ENCODE measurements around the gene UNC79. TPM values are rescaled to one million over a fixed set of nuclear protein-coding genes. Genes with fewer than 3 reads are reported as not detected.

Gene UNC79
- total and polyA plus RNA-seq, 3 experiments from 2014 or later = 0.07 TPM; not detected in 2

DNA sequence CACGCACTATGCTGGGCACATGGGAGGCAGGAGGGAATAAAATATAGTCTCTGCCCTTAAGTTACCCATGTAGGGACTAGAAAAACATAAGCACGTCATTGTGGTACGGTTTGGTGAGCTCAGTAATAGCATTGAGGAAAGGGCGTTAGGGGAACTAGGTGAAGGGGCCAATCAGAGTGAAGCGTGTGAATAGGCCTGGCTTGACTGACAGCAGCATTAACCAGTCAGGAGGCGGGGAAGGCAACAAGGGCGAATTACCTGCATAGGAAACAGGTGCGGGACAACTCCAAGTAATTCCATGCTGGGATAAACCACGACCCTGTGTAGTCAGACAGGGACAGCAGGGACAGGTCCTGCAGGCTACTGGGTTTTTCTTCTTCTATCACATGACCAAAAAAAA is 107.7 kb downstream of the UNC79 start:
- H3K27ac Mint-ChIP-seq = no peak overlapping the region
- H3K27me3 Mint-ChIP-seq = peaks cover 0 to 30% of the 10 kb centered on the region in 2 donors
- Histone ChIP-seq H3K4me3 (ENCODE audit: low read length) (no peak overlapping the region), H3K4me1 (ENCODE audit: insufficient read depth, low read length) (no peaks in the 10 kb centered on the region), H3K27me3 (ENCODE audit: insufficient read depth, low read length, poor library complexity, severe bottlenecking) (no peaks in the 10 kb centered on the region), H3K9me3 (ENCODE audit: low read length) (no peaks in the 10 kb centered on the region), H3K36me3 (ENCODE audit: insufficient read depth, low read length) (no peaks in the 10 kb centered on the region), H3K27ac (ENCODE audit: low read depth, low read length) (no peak overlapping the region)
- ChIA-PET CTCF (no interaction called here), POLR2A (no interaction called here)
- no peaks in the 10 kb centered on the region for H3K9me3 Mint-ChIP-seq
- H3K36me3 Mint-ChIP-seq = no peaks in the 10 kb centered on the region
- H3K4me1 Mint-ChIP-seq = no peaks in the 10 kb centered on the region
- H3K4me3 Mint-ChIP-seq = no peak overlapping the region
- DNase-seq = no peak

DNA sequence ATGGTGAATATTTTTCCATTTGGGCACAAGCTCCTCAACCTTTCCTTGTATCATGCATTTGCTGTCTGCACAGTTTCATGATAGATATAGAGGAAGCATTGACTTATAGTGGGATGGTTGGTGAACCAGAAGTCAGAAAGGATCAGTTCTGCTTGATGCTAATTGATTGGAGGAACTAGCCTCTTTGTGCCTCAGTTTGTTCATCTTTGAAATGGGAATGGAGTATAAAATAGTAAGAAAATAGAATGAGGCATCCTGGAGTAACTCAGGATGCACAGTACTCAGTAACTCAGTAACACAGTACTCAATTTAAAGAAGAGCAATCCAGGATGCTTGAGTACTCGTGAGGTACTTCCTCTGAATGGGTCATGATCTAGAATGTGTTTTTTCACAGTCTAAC is 109.5 kb downstream of the UNC79 start:
- no peak overlapping the region for H3K27ac ChIP-seq (ENCODE audit: low read depth, low read length)
- no peak overlapping the region for H3K4me3 Mint-ChIP-seq

DNA sequence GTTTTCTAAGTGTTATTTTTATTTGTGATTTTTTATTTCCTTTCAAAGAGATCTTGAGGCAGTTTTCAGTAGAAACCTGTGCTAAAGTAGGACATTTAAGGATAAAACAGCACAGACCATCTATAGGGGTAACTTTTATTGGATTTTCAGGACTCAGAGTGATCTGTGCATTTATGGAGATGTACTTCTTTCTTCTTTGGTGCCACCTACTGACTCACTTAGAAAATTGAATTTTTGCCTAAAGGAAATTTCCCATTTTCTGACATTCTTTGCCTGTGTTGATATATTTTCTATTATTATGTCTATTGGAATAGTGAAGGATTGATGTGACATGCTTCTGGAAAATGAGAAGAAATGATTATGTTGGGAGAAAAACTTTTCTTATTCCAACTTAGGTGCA is 113.0 kb downstream of the UNC79 start:
- Histone ChIP-seq H3K27me3 (ENCODE audit: insufficient read depth, low read length, poor library complexity, severe bottlenecking) (no peaks in the 10 kb centered on the region), H3K4me3 (ENCODE audit: low read length) (no peak overlapping the region), H3K36me3 (ENCODE audit: insufficient read depth, low read length) (no peaks in the 10 kb centered on the region), H3K27ac (ENCODE audit: low read depth, low read length) (no peak overlapping the region), H3K4me1 (ENCODE audit: insufficient read depth, low read length) (no peaks in the 10 kb centered on the region), H3K9me3 (ENCODE audit: low read length) (no peaks in the 10 kb centered on the region)
- ChIA-PET CTCF (no interaction called here), POLR2A (no interaction called here)
- peaks cover 5 to 46% of the 10 kb centered on the region in 2 donors for H3K27me3 Mint-ChIP-seq
- H3K4me1 Mint-ChIP-seq = no peaks in the 10 kb centered on the region
- no peak for DNase-seq
- no peak overlapping the region for H3K4me3 Mint-ChIP-seq
- no peak overlapping the region for H3K27ac Mint-ChIP-seq
- no peaks in the 10 kb centered on the region for H3K9me3 Mint-ChIP-seq
- H3K36me3 Mint-ChIP-seq = no peaks in the 10 kb centered on the region

More for the DNA sequence above, 109.5 kb downstream of the UNC79 start:
- Mint-ChIP-seq H3K27me3 (peaks cover 0 to 43% of the 10 kb centered on the region in 2 donors), H3K4me1 (no peaks in the 10 kb centered on the region), H3K27ac (peak overlapping the region in 1 of 8 donors; percentile 32), H3K9me3 (no peaks in the 10 kb centered on the region), H3K36me3 (no peaks in the 10 kb centered on the region)
- ChIA-PET POLR2A (no interaction called here), CTCF (no interaction called here)
- Histone ChIP-seq H3K9me3 (ENCODE audit: low read length) (no peaks in the 10 kb centered on the region), H3K4me3 (ENCODE audit: low read length) (no peak overlapping the region), H3K27me3 (ENCODE audit: insufficient read depth, low read length, poor library complexity, severe bottlenecking) (no peaks in the 10 kb centered on the region), H3K4me1 (ENCODE audit: insufficient read depth, low read length) (no peaks in the 10 kb centered on the region), H3K36me3 (ENCODE audit: insufficient read depth, low read length) (no peaks in the 10 kb centered on the region)
- no peak for DNase-seq

DNA sequence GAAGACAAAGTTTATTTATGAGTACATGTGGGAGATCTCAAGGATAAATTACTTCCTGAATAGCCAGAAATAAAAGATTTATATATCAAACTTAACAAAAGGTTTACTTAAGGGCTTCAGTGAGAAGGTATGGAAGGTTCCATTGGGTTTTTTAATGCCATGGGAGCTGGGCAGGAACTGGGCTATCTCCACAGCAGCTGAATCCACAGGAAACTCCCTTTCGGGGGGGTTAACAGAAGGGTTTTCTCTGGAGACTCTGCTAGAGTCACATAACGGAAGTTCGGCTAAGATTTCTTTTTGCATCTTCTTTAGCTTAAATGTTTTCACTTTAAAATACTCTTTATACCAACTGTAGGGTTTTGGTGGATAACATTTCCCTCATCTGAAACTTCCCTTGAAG is 113.5 kb downstream of the UNC79 start:
- Mint-ChIP-seq H3K9me3 (no peaks in the 10 kb centered on the region), H3K27me3 (peaks cover 5 to 46% of the 10 kb centered on the region in 2 donors), H3K36me3 (no peaks in the 10 kb centered on the region), H3K4me1 (no peaks in the 10 kb centered on the region), H3K27ac (no peak overlapping the region), H3K4me3 (no peak overlapping the region)
- Histone ChIP-seq H3K27ac (ENCODE audit: low read depth, low read length) (no peak overlapping the region), H3K27me3 (ENCODE audit: insufficient read depth, low read length, poor library complexity, severe bottlenecking) (no peaks in the 10 kb centered on the region), H3K9me3 (ENCODE audit: low read length) (no peaks in the 10 kb centered on the region), H3K4me1 (ENCODE audit: insufficient read depth, low read length) (no peaks in the 10 kb centered on the region), H3K4me3 (ENCODE audit: low read length) (no peak overlapping the region), H3K36me3 (ENCODE audit: insufficient read depth, low read length) (no peaks in the 10 kb centered on the region)
- ChIA-PET POLR2A (no interaction called here), CTCF (no interaction called here)
- DNase-seq = no peak

DNA sequence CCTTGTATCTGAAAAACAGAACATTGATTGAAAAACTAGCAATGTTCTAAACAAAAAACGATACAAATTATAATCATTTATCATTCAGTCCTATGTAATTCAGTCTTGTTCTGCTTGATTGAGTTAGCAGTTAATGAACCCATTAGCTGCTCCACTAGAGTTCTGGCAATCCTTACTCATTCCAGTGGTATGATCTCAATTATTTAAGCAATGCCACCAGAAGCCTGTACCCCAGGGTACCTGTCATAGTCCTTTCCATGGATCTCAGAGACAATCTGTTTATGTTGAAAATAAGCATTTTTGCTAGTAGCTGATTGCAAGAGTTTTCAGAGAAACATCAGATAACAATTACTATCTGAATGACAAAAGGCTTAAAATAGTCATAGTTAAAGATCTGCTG is 115.9 kb downstream of the UNC79 start:
- peaks cover 9 to 47% of the 10 kb centered on the region in 2 donors for H3K27me3 Mint-ChIP-seq
- H3K4me1 Mint-ChIP-seq = no peaks in the 10 kb centered on the region
- Histone ChIP-seq H3K4me3 (ENCODE audit: low read length) (no peak overlapping the region), H3K27me3 (ENCODE audit: insufficient read depth, low read length, poor library complexity, severe bottlenecking) (no peaks in the 10 kb centered on the region), H3K4me1 (ENCODE audit: insufficient read depth, low read length) (no peaks in the 10 kb centered on the region), H3K27ac (ENCODE audit: low read depth, low read length) (no peak overlapping the region), H3K36me3 (ENCODE audit: insufficient read depth, low read length) (no peaks in the 10 kb centered on the region), H3K9me3 (ENCODE audit: low read length) (no peaks in the 10 kb centered on the region)
- H3K36me3 Mint-ChIP-seq = no peaks in the 10 kb centered on the region
- no peak for DNase-seq
- POLR2A ChIA-PET = no interaction called here
- no peak overlapping the region for H3K4me3 Mint-ChIP-seq
- H3K27ac Mint-ChIP-seq = no peak overlapping the region
- CTCF ChIA-PET = interaction anchor here (1.2 kb wide), 1 partner anchor 8 kb away, joined by 3 read pairs; no protein-coding TSS in a partner anchor
- no peaks in the 10 kb centered on the region for H3K9me3 Mint-ChIP-seq

DNA sequence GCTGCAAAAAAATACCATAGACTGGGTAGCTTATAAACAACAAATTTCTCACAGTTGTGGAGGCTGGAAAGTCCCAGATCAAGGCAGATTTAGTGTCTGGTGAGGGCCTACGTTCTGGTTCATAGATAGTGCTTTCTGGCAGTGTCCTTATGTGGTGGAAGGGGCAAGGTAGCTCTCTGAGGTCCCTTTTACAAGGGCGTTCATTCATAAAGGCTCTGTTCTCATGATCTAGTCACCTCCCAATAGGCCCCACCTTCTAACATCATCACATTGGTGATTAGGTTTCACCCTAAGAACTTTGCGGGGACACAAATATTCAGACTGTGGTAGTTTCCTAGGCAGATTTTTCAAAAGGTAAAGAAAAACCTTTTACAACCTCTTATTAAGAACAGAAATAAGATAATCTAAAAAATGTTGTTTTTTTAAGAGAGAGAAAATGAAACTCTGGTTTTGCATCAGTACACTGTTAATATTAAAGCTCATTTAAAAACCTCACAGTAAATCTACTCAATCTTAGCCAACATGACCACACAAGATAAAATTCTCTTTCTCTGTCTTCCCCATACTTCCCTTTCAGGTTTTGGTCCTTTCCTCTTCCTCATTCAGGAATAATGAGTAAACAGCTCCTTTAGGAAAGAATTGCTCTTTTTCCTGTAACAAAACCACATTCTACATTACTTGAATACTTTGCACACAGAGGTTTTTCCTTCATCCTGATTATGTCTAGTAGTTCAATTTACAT is 117.5 kb downstream of the UNC79 start:
- Mint-ChIP-seq H3K36me3 (no peaks in the 10 kb centered on the region), H3K9me3 (no peaks in the 10 kb centered on the region), H3K27ac (no peak overlapping the region), H3K27me3 (peaks cover 11 to 52% of the 10 kb centered on the region in 2 donors), H3K4me3 (no peak overlapping the region), H3K4me1 (no peaks in the 10 kb centered on the region)
- Histone ChIP-seq H3K27ac (ENCODE audit: low read depth, low read length) (no peak overlapping the region), H3K36me3 (ENCODE audit: insufficient read depth, low read length) (no peaks in the 10 kb centered on the region), H3K27me3 (ENCODE audit: insufficient read depth, low read length, poor library complexity, severe bottlenecking) (no peaks in the 10 kb centered on the region), H3K4me1 (ENCODE audit: insufficient read depth, low read length) (no peaks in the 10 kb centered on the region), H3K4me3 (ENCODE audit: low read length) (no peak overlapping the region), H3K9me3 (ENCODE audit: low read length) (no peaks in the 10 kb centered on the region)
- ChIA-PET CTCF (no interaction called here), POLR2A (no interaction called here)
- no peak for DNase-seq

DNA sequence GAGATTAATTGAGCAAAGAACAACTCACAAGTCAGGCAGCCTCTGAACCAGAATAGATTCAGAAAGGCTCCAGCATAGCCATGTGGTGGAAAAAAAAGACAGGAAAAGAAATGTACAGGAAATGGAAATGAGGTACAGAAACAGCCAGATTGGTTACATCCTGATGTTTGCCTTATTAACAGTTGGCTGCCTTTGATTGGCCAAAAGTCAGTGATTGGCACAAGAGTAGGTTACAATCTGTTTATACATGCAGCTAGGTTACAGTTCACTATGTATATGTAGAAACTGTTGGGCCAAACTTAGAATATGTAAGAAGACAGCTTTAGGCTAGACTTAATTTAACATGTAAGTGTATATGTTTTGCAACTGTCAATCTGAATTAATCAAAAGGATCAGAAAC is 118.9 kb downstream of the UNC79 start:
- H3K27me3 ChIP-seq (ENCODE audit: insufficient read depth, low read length, poor library complexity, severe bottlenecking) = no peaks in the 10 kb centered on the region
- CTCF ChIA-PET = no interaction called here
- H3K4me1 ChIP-seq (ENCODE audit: insufficient read depth, low read length) = no peaks in the 10 kb centered on the region
- H3K27ac Mint-ChIP-seq = no peak overlapping the region
- no peaks in the 10 kb centered on the region for H3K36me3 Mint-ChIP-seq
- POLR2A ChIA-PET = no interaction called here
- peaks cover 11 to 44% of the 10 kb centered on the region in 2 donors for H3K27me3 Mint-ChIP-seq
- no peak overlapping the region for H3K27ac ChIP-seq (ENCODE audit: low read depth, low read length)
- H3K4me3 Mint-ChIP-seq = no peak overlapping the region
- no peaks in the 10 kb centered on the region for H3K9me3 ChIP-seq (ENCODE audit: low read length)
- no peak for DNase-seq
- H3K4me1 Mint-ChIP-seq = no peaks in the 10 kb centered on the region
- no peaks in the 10 kb centered on the region for H3K36me3 ChIP-seq (ENCODE audit: insufficient read depth, low read length)
- H3K9me3 Mint-ChIP-seq = no peaks in the 10 kb centered on the region
- no peak overlapping the region for H3K4me3 ChIP-seq (ENCODE audit: low read length)

DNA sequence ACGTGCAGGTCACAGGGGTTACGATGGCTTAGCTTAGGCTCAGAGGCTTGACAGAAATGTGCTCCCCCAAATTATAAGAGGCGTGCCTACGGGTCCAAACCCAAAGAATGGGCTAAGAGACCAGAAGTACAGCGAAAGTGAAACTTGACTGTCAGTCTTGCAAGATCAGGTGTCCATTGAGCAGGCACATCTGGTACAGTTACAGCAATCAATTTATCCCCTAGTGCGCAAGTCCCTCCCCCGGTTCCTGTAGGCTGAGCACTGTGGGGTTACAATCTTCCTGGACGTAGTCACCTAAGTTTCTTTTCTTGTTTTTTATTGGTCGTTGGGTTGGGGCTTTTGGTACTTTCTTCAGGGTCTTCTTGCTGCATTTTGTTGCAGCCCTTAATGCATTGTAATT is 134.2 kb downstream of the UNC79 start:
- H3K27me3 Mint-ChIP-seq = peaks cover 1 to 23% of the 10 kb centered on the region in 2 donors
- ChIA-PET CTCF (no interaction called here), POLR2A (no interaction called here)
- H3K4me3 Mint-ChIP-seq = no peak overlapping the region
- no peak overlapping the region for H3K27ac Mint-ChIP-seq
- Histone ChIP-seq H3K36me3 (ENCODE audit: insufficient read depth, low read length) (no peaks in the 10 kb centered on the region), H3K4me3 (ENCODE audit: low read length) (no peak overlapping the region), H3K4me1 (ENCODE audit: insufficient read depth, low read length) (no peaks in the 10 kb centered on the region), H3K27me3 (ENCODE audit: insufficient read depth, low read length, poor library complexity, severe bottlenecking) (no peaks in the 10 kb centered on the region), H3K27ac (ENCODE audit: low read depth, low read length) (no peak overlapping the region), H3K9me3 (ENCODE audit: low read length) (no peaks in the 10 kb centered on the region)
- DNase-seq = no peak
- H3K36me3 Mint-ChIP-seq = no peaks in the 10 kb centered on the region
- peaks cover 0 to 7% (median 0%) of the 10 kb centered on the region in 5 donors for H3K9me3 Mint-ChIP-seq
- no peaks in the 10 kb centered on the region for H3K4me1 Mint-ChIP-seq

All from CD8-positive, alpha-beta memory T cell (primary cell).